ENCODE results near the gene INKA2. TPM values are rescaled to one million over a fixed set of nuclear protein-coding genes. Genes with fewer than 3 reads are reported as not detected.

The INKA2 gene
- total and polyA plus RNA-seq, 10 of the 15 experiments (the other 5 are each of a cell fraction or from before 2014, with no cell fraction given) = 0.38 to 5.1 (median 1.3) TPM; not detected in 1

DNA sequence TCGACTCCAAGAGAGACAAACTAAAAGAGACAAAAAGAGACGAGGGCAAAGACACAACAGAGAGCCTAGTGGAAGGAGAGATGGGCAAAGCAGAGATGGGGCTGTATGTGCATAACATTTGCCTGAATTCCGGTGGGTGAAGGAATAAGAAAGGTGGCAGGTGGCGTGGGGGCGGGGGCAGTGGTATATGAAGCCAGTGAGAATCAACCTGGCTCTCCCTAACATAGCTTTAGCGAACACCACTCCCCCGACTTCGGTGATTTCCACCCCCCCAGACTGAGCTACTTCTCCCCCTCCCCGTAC, 1.1 kb downstream of the INKA2 start:
- Histone ChIP-seq H3K4me2 (ENCODE audit: control insufficient read depth, insufficient read depth) (peak overlapping the region; percentile 100), H3K27me3 (replicated peaks in 1 of 2; ENCODE audit: control insufficient read depth in 2 of 2, insufficient read depth in 2 of 2, low read length in 1 of 2) (peaks cover 0 to 6% of the 10 kb centered on the region in 2 experiments; a peak in 2 of 4 replicates), H3K9ac (ENCODE audit: control insufficient read depth, insufficient read depth, low read length) (no peak overlapping the region; the same call in 1 of the 2 replicates), H3K27ac (ENCODE audit: control insufficient read depth, insufficient read depth) (no peak overlapping the region), H3K4me1 (ENCODE audit: control insufficient read depth, insufficient read depth, low read length) (peaks cover 11% of the 10 kb centered on the region), H3K36me3 (ENCODE audit: control insufficient read depth in 2 of 2, insufficient read depth in 2 of 2, low read length in 1 of 2) (no peaks in the 10 kb centered on the region), H3K79me2 (ENCODE audit: control insufficient read depth, insufficient read depth, low read length) (no peaks in the 10 kb centered on the region), H3K9me3 (replicated peaks; ENCODE audit: control insufficient read depth, insufficient read depth, low read length) (no peaks in the 10 kb centered on the region), H3K4me3 (peak overlapping the region; percentile 86), H2AFZ (ENCODE audit: control insufficient read depth, low read depth, low read length) (no peak overlapping the region; the same call in 1 of the 2 replicates), H4K20me1 (ENCODE audit: control insufficient read depth, insufficient read depth) (no peaks in the 10 kb centered on the region)
- ATAC-seq = no peak
- ChIA-PET CTCF (interaction anchor here (0.8 to 12.7 kb wide), 10 partner anchors 9 to 256 kb away, joined by 3 to 135 read pairs (median 10); no protein-coding TSS in a partner anchor), POLR2A (interaction anchor here (0.6 to 2.2 kb wide), 7 partner anchors 14 to 230 kb away, joined by 3 to 6 read pairs (median 3); partner anchors contain the start of gene RAP1A), SMC1A (ENCODE audit: uncharacterized antibody, unreplicated experiment) (interaction anchor here (0.6 to 4.8 kb wide), 11 partner anchors 9 to 229 kb away, joined by 3 to 31 read pairs (median 5); no protein-coding TSS in a partner anchor), RAD21 (ENCODE audit: unreplicated experiment) (interaction anchor here (0.7 to 3.9 kb wide), 14 partner anchors 10 to 231 kb away, joined by 3 to 26 read pairs (median 4); no protein-coding TSS in a partner anchor)
- DNase-seq (ENCODE audit: low read depth, low spot score) = no peak
- in situ Hi-C loops (cut with MboI) = no loop called here
- intact Hi-C loops (cut with micrococcal nuclease; ENCODE audit: unreplicated experiment) = no loop called here
- WGBS (ENCODE audit: insufficient coverage, insufficient replicate concordance, low lambda C conversion rate, missing lambda C conversion rate) = 20% methylated on average over 6 of the region's 9 CpGs
- BruUV-seq (replicated peaks) = no TSS peak
- no peak for FAIRE-seq
- no peak for TF ChIP-seq MYB (IDR thresholded peaks at IDR 0.05; ENCODE audit: borderline replicate concordance, low read depth, low read length)
- no peak for TF ChIP-seq HSF1 (IDR thresholded peaks at IDR 0.05; ENCODE audit: low read depth, low read length)
- TF ChIP-seq NR2C1 (IDR thresholded peaks at IDR 0.05) = no peak
- no peak for TF ChIP-seq MXI1 (IDR thresholded peaks at IDR 0.05; ENCODE audit: low read depth, low read length)
- TF ChIP-seq, protein P1, sequence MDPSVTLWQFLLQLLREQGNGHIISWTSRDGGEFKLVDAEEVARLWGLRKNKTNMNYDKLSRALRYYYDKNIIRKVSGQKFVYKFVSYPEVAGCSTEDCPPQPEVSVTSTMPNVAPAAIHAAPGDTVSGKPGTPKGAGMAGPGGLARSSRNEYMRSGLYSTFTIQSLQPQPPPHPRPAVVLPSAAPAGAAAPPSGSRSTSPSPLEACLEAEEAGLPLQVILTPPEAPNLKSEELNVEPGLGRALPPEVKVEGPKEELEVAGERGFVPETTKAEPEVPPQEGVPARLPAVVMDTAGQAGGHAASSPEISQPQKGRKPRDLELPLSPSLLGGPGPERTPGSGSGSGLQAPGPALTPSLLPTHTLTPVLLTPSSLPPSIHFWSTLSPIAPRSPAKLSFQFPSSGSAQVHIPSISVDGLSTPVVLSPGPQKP (IDR thresholded peaks at IDR 0.05; ENCODE audit: low read depth, low read length) = no peak
- TF ChIP-seq TARDBP (IDR thresholded peaks at IDR 0.05; ENCODE audit: borderline replicate concordance) = no peak
- TF ChIP-seq, protein P2, sequence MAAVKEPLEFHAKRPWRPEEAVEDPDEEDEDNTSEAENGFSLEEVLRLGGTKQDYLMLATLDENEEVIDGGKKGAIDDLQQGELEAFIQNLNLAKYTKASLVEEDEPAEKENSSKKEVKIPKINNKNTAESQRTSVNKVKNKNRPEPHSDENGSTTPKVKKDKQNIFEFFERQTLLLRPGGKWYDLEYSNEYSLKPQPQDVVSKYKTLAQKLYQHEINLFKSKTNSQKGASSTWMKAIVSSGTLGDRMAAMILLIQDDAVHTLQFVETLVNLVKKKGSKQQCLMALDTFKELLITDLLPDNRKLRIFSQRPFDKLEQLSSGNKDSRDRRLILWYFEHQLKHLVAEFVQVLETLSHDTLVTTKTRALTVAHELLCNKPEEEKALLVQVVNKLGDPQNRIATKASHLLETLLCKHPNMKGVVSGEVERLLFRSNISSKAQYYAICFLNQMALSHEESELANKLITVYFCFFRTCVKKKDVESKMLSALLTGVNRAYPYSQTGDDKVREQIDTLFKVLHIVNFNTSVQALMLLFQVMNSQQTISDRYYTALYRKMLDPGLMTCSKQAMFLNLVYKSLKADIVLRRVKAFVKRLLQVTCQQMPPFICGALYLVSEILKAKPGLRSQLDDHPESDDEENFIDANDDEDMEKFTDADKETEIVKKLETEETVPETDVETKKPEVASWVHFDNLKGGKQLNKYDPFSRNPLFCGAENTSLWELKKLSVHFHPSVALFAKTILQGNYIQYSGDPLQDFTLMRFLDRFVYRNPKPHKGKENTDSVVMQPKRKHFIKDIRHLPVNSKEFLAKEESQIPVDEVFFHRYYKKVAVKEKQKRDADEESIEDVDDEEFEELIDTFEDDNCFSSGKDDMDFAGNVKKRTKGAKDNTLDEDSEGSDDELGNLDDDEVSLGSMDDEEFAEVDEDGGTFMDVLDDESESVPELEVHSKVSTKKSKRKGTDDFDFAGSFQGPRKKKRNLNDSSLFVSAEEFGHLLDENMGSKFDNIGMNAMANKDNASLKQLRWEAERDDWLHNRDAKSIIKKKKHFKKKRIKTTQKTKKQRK (IDR thresholded peaks at IDR 0.05; ENCODE audit: low read depth, low read length) = no peak
- TF ChIP-seq, protein P3, sequence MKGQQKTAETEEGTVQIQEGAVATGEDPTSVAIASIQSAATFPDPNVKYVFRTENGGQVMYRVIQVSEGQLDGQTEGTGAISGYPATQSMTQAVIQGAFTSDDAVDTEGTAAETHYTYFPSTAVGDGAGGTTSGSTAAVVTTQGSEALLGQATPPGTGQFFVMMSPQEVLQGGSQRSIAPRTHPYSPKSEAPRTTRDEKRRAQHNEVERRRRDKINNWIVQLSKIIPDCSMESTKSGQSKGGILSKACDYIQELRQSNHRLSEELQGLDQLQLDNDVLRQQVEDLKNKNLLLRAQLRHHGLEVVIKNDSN (IDR thresholded peaks at IDR 0.05; ENCODE audit: borderline replicate concordance, extremely low read length, insufficient read depth, low read depth, low read length) = no peak
- TF ChIP-seq, protein P4, sequence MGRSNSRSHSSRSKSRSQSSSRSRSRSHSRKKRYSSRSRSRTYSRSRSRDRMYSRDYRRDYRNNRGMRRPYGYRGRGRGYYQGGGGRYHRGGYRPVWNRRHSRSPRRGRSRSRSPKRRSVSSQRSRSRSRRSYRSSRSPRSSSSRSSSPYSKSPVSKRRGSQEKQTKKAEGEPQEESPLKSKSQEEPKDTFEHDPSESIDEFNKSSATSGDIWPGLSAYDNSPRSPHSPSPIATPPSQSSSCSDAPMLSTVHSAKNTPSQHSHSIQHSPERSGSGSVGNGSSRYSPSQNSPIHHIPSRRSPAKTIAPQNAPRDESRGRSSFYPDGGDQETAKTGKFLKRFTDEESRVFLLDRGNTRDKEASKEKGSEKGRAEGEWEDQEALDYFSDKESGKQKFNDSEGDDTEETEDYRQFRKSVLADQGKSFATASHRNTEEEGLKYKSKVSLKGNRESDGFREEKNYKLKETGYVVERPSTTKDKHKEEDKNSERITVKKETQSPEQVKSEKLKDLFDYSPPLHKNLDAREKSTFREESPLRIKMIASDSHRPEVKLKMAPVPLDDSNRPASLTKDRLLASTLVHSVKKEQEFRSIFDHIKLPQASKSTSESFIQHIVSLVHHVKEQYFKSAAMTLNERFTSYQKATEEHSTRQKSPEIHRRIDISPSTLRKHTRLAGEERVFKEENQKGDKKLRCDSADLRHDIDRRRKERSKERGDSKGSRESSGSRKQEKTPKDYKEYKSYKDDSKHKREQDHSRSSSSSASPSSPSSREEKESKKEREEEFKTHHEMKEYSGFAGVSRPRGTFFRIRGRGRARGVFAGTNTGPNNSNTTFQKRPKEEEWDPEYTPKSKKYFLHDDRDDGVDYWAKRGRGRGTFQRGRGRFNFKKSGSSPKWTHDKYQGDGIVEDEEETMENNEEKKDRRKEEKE (IDR thresholded peaks at IDR 0.05) = no peak
- TF ChIP-seq KAT2A (conservative IDR thresholded peaks at IDR 0.05; ENCODE audit: control insufficient read depth, low read depth, low read length) = no peak
- no peak for TF ChIP-seq ATF2 (IDR thresholded peaks at IDR 0.05; ENCODE audit: low read length)
- no peak for TF ChIP-seq IKZF1 (conservative IDR thresholded peaks at IDR 0.05)
